Transverse colon (tissue), 4 donors: Measurements from ENCODE around the gene SYT1. TPM values are rescaled to one million over a fixed set of nuclear protein-coding genes. Genes with fewer than 3 reads are reported as not detected.

Experiments
- DNase-seq: peaks from one replicate; pipeline ENCODE4 v3.0.0-alpha.2; 2019
- H3K27ac ChIP-seq, 4 donors: fragments of 200-600 bp; sonication (generic); 2 replicates each; pipeline ENCODE4 v1.5.1; 2016 to 2018; ENCODE audit warnings: inconsistent platforms in 4 of 4
- H3K27me3 ChIP-seq: fragments of 200-600 bp; sonication (generic); 2 replicates; pipeline ENCODE4 v1.5.1; 2017; ENCODE audit warnings: inconsistent platforms
- H3K36me3 ChIP-seq, 4 donors: fragments of 200-600 bp; sonication (generic); 2 replicates each; pipeline ENCODE4 v1.5.1; 2017 to 2019; ENCODE audit warnings: inconsistent platforms in 4 of 4
- H3K4me1 ChIP-seq, 4 donors: fragments of 200-600 bp; sonication (generic); 2 replicates each; pipeline ENCODE4 v1.5.1; 2017 to 2020; ENCODE audit warnings: inconsistent platforms in 4 of 4
- H3K4me3 ChIP-seq, 4 donors: fragments of 200-600 bp; sonication (generic); 1 replicate in 1 of 4; 2 replicates in 3 of 4; pipeline versions ENCODE4 v1.5.1 to v1.6.1; 2017 to 2019; ENCODE audit warnings: inconsistent platforms in 4 of 4
- H3K9me3 ChIP-seq, 2 donors: fragments of 200-600 bp; sonication (generic); 2 replicates each; pipeline ENCODE4 v1.5.1; 2017 to 2019; ENCODE audit warnings: inconsistent platforms in 2 of 2
- EP300 ChIP-seq: sonication (generic); formaldehyde crosslinking; IDR thresholded peaks from one replicate; pipeline ENCODE4 v1.6.1; 2017; ENCODE audit warnings: antibody characterized with exemption, low read depth
- POLR2A ChIP-seq: fragments of 450-650 bp; IDR thresholded peaks from one replicate; pipeline ENCODE4 v1.6.1; 2016; ENCODE audit warnings: antibody characterized with exemption, mild to moderate bottlenecking, moderate library complexity
- POLR2AphosphoS5 ChIP-seq, 3 donors: sonication (generic); formaldehyde crosslinking; IDR thresholded peaks; one replicate each; pipeline ENCODE4 v1.6.1; 2016; ENCODE audit warnings: antibody characterized with exemption in 3 of 3
- WGBS, 2 donors: methylation state at CpG; one replicate each; pipeline ENCODE4 v1.1.5; 2018; ENCODE audit warnings: low coverage in 1 of 2; 5-methylcytosine and 5-hydroxymethylcytosine counted together
- in situ Hi-C, 4 donors: fragments of 200-750 bp; cut with MboI; loops; one replicate each; pipeline versions ENCODE4 v1.15.0 to v1.15.1; 2017; ENCODE audit warnings: low sequenced_read_pairs in 3 of 4, low pct_ligation_motif_present in 1 of 4, low pct_unique_long_range_greater_than_20kb in 1 of 4
- intact Hi-C: fragments of 100-400 bp; cut with DNase I; formaldehyde crosslinking; loops from one replicate; pipeline ENCODE4 v1.15.1; 2023; ENCODE audit warnings: low total_unique reads
- total RNA-seq, 4 donors: library from RNA; depleted of rRNA; stranded (reverse); fragments of >200 nt; gene quantifications; one replicate each; pipeline ENCODE4 v1.1.0, GENCODE V29; 2016
- TF ChIP-seq, protein P1 (sequence below), 5 experiments: fragments of 200-600 bp in 3 of 5; fragments of 450-650 bp in 2 of 5; sonication (generic) in 3 of 5; IDR thresholded peaks; 1 replicate in 2 of 5; 2 replicates in 3 of 5; pipeline ENCODE4 v1.5.1; 2016 to 2017; ENCODE audit warnings: antibody characterized with exemption in 5 of 5, inconsistent platforms in 3 of 5, mild to moderate bottlenecking in 2 of 5, moderate library complexity in 1 of 5

SYT1 gene
- total RNA-seq, 4 donors from 2014 or later = 0.60 to 4.9 (median 2.1) TPM

GRCh38 chr12:79168687-79169086 lies 304.1 kb downstream of the SYT1 start:
- in situ Hi-C loops = no loop called here

GRCh38 chr12:79174626-79175025 lies 310.1 kb downstream of the SYT1 start:
- Histone ChIP-seq H3K27ac (no peak overlapping the region), H3K9me3 (no peaks in the 10 kb centered on the region), H3K27me3 (no peaks in the 10 kb centered on the region), H3K4me1 (no peaks in the 10 kb centered on the region), H3K36me3 (no peaks in the 10 kb centered on the region), H3K4me3 (no peak overlapping the region)
- intact Hi-C loops (no loop called here), in situ Hi-C loops (no loop called here)
- WGBS, 2 donors = 0% methylated on average over 1 of the region's 1 CpG
- no peak for DNase-seq
- TF ChIP-seq POLR2AphosphoS5 (IDR thresholded peaks at IDR 0.05) (no peak), POLR2A (no peak)
- TF ChIP-seq, protein P1, sequence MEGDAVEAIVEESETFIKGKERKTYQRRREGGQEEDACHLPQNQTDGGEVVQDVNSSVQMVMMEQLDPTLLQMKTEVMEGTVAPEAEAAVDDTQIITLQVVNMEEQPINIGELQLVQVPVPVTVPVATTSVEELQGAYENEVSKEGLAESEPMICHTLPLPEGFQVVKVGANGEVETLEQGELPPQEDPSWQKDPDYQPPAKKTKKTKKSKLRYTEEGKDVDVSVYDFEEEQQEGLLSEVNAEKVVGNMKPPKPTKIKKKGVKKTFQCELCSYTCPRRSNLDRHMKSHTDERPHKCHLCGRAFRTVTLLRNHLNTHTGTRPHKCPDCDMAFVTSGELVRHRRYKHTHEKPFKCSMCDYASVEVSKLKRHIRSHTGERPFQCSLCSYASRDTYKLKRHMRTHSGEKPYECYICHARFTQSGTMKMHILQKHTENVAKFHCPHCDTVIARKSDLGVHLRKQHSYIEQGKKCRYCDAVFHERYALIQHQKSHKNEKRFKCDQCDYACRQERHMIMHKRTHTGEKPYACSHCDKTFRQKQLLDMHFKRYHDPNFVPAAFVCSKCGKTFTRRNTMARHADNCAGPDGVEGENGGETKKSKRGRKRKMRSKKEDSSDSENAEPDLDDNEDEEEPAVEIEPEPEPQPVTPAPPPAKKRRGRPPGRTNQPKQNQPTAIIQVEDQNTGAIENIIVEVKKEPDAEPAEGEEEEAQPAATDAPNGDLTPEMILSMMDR (IDR thresholded peaks at IDR 0.05) = peak in 2 of 5 experiments; percentile 10 to 17

More at GRCh38 chr12:79168687-79169086, 304.1 kb downstream of the SYT1 start:
- Histone ChIP-seq H3K27me3 (no peaks in the 10 kb centered on the region), H3K27ac (no peak overlapping the region), H3K4me3 (no peak overlapping the region), H3K4me1 (no peaks in the 10 kb centered on the region), H3K9me3 (no peaks in the 10 kb centered on the region), H3K36me3 (no peaks in the 10 kb centered on the region)
- TF ChIP-seq, protein P1 (IDR thresholded peaks at IDR 0.05) = no peak
- TF ChIP-seq POLR2A (no peak), POLR2AphosphoS5 (IDR thresholded peaks at IDR 0.05) (no peak), EP300 (no peak)
- intact Hi-C loops = no loop called here
- DNase-seq = no peak
- WGBS, 2 donors = 70 to 81% methylated on average over 2 of the region's 2 CpGs

- no peak overlapping the region for H3K4me3 ChIP-seq
- no peaks in the 10 kb centered on the region for H3K27me3 ChIP-seq
- H3K4me1 ChIP-seq = no peaks in the 10 kb centered on the region
- no peaks in the 10 kb centered on the region for H3K9me3 ChIP-seq
- in situ Hi-C loops (no loop called here), intact Hi-C loops (no loop called here)
- H3K27ac ChIP-seq = no peak overlapping the region
- H3K36me3 ChIP-seq = no peaks in the 10 kb centered on the region
- 83 to 86% methylated on average over 2 of the region's 2 CpGs for WGBS, 2 donors
- DNase-seq = no peak
- TF ChIP-seq POLR2AphosphoS5 (IDR thresholded peaks at IDR 0.05) = no peak
- no peak for TF ChIP-seq POLR2A
- TF ChIP-seq, protein P1 (IDR thresholded peaks at IDR 0.05) = no peak
- TF ChIP-seq EP300 = no peak
Measured at GRCh38 chr12:79183003-79183402, 318.4 kb downstream of the SYT1 start.

GRCh38 chr12:79183926-79184325 lies 319.4 kb downstream of the SYT1 start:
- no peak for DNase-seq
- H3K4me3 ChIP-seq = no peak overlapping the region
- intact Hi-C loops = no loop called here
- no peaks in the 10 kb centered on the region for H3K9me3 ChIP-seq
- TF ChIP-seq POLR2AphosphoS5 (IDR thresholded peaks at IDR 0.05) = no peak
- no peak for TF ChIP-seq POLR2A
- TF ChIP-seq, protein P1 (IDR thresholded peaks at IDR 0.05) = no peak
- no peak for TF ChIP-seq EP300
- H3K27me3 ChIP-seq = no peaks in the 10 kb centered on the region
- WGBS, 2 donors = 72 to 73% methylated on average over 3 of the region's 3 CpGs
- H3K4me1 ChIP-seq = no peaks in the 10 kb centered on the region
- no peaks in the 10 kb centered on the region for H3K36me3 ChIP-seq
- H3K27ac ChIP-seq = no peak overlapping the region
- in situ Hi-C loops = no loop called here
